IMR-90 (cell line): Measurements from ENCODE around the gene CCNYL1. TPM values are rescaled to one million over a fixed set of nuclear protein-coding genes. Genes with fewer than 3 reads are reported as not detected.
"Not testable (repeated sequence)": the region's sequence is repeated elsewhere in the genome, so short reads cannot be mapped to it uniquely, and the experiment has no call there.

ENCODE experiments used
- ATAC-seq: fragments of 200-7000 bp; cut with Tn5 transposase; 2 replicates; pipeline ENCODE4 v1.9.1; 2020; ENCODE audit warnings: low read depth, mild to moderate bottlenecking, moderate library complexity
- BruUV-seq: library from RNA; stranded (reverse); fragments of 400-500 nt; replicated peaks from 2 replicates; lab custom pipeline; 2021; lab: Mats Ljungman, UMichigan
- CTCF ChIA-PET: fragments of 300-600 bp; formaldehyde crosslinking; extraction: SDS; loops from one replicate; lab custom pipeline; 2021; ENCODE audit warnings: antibody characterized with exemption; lab: Yijun Ruan, JAX
- POLR2A ChIA-PET: fragments of 300-600 bp; sonication (Branson Sonifier 250); formaldehyde crosslinking; loops from one replicate; lab custom pipeline; 2022; ENCODE audit warnings: antibody characterized with exemption; ENCODE audit not compliant: unreplicated experiment; lab: Charles Lee
- DNase-seq: peaks from one replicate; pipeline ENCODE4 v3.0.0; 2013
- H2AFZ ChIP-seq: replicated peaks from 2 replicates; pipeline ENCODE3; 2013; ENCODE audit warnings: low read length, mild to moderate bottlenecking; ENCODE audit not compliant: poor library complexity
- H2AK5ac ChIP-seq: 2 replicates; pipeline ENCODE4 v1.6.1; 2013; ENCODE audit warnings: low read depth, low read length, inconsistent platforms
- H2AK9ac ChIP-seq: replicated peaks from 2 replicates; pipeline ENCODE3; 2013; ENCODE audit warnings: mild to moderate bottlenecking, low read depth, low read length, moderate library complexity; ENCODE audit not compliant: poor library complexity
- H2BK120ac ChIP-seq: 2 replicates; pipeline ENCODE4 v1.6.1; 2013; ENCODE audit warnings: low read depth, low read length, inconsistent platforms
- H2BK15ac ChIP-seq: 3 replicates; pipeline ENCODE4 v1.6.1; 2013; ENCODE audit warnings: low read depth, low read length, inconsistent platforms
- H2BK20ac ChIP-seq: 2 replicates; pipeline ENCODE4 v1.6.1; 2013; ENCODE audit warnings: low read depth, mild to moderate bottlenecking, inconsistent platforms, low read length, moderate library complexity
- H2BK5ac ChIP-seq: 2 replicates; pipeline ENCODE4 v1.6.1; 2013; ENCODE audit warnings: mild to moderate bottlenecking, low read depth, low read length, inconsistent platforms; ENCODE audit not compliant: poor library complexity, severe bottlenecking
- H3K14ac ChIP-seq: replicated peaks from 2 replicates; pipeline ENCODE4 v1.6.1; 2013; ENCODE audit warnings: low read depth, low read length, inconsistent platforms
- H3K18ac ChIP-seq: 2 replicates; pipeline ENCODE4 v1.6.1; 2013; ENCODE audit warnings: low read depth, low read length, control low read depth
- H3K23ac ChIP-seq: 2 replicates; pipeline ENCODE4 v1.6.1; 2013; ENCODE audit warnings: low read depth, low read length, inconsistent platforms
- H3K27ac ChIP-seq: 2 replicates; pipeline ENCODE4 v1.5.1; 2013; ENCODE audit warnings: mild to moderate bottlenecking, control low read depth, low read length; ENCODE audit not compliant: insufficient read depth
- H3K27me3 ChIP-seq: 2 replicates; pipeline ENCODE4 v1.6.1; 2013; ENCODE audit warnings: low read length; ENCODE audit not compliant: control insufficient read depth, insufficient read depth
- H3K36me3 ChIP-seq: 2 replicates; pipeline ENCODE4 v1.6.1; 2013; ENCODE audit warnings: low read length, mixed read lengths; ENCODE audit not compliant: control insufficient read depth, insufficient read depth
- H3K4ac ChIP-seq: 2 replicates; pipeline ENCODE4 v1.6.1; 2013; ENCODE audit warnings: low read depth, low read length, inconsistent platforms
- H3K4me1 ChIP-seq: 2 replicates; pipeline ENCODE4 v1.6.1; 2013; ENCODE audit warnings: low read length, mixed read lengths; ENCODE audit not compliant: control insufficient read depth, insufficient read depth
- H3K4me2 ChIP-seq: 2 replicates; pipeline ENCODE4 v1.6.1; 2013; ENCODE audit warnings: low read depth, mild to moderate bottlenecking, control low read depth, low read length, moderate library complexity
- H3K4me3 ChIP-seq: 2 replicates; pipeline ENCODE4 v1.5.1; 2013; ENCODE audit warnings: low read depth, mild to moderate bottlenecking, control low read depth, low read length, moderate library complexity; ENCODE audit not compliant: insufficient read depth
- H3K56ac ChIP-seq: 2 replicates; pipeline ENCODE4 v1.6.1; 2013; ENCODE audit warnings: low read length, inconsistent platforms; ENCODE audit not compliant: insufficient read depth; ENCODE audit errors: extremely low read depth
- H3K79me1 ChIP-seq, 2 experiments: 2 replicates each; pipeline ENCODE4 v1.6.1; 2013; ENCODE audit warnings: low read length in 2 of 2, inconsistent platforms in 1 of 2, low read depth in 1 of 2
- H3K9ac ChIP-seq: 2 replicates; pipeline ENCODE4 v1.6.1; 2013; ENCODE audit warnings: low read depth, low read length, control low read depth
- H3K9me1 ChIP-seq: 2 replicates; pipeline ENCODE4 v1.6.1; 2013; ENCODE audit warnings: low read length, inconsistent platforms; ENCODE audit not compliant: insufficient read depth
- H3K9me3 ChIP-seq: 2 replicates; pipeline ENCODE4 v1.6.1; 2013; ENCODE audit warnings: low read length; ENCODE audit not compliant: control insufficient read depth, insufficient read depth
- H4K20me1 ChIP-seq: 2 replicates; pipeline ENCODE4 v1.6.1; 2013; ENCODE audit warnings: low read length, inconsistent platforms; ENCODE audit not compliant: insufficient read depth
- H4K5ac ChIP-seq: 2 replicates; pipeline ENCODE4 v1.6.1; 2013; ENCODE audit warnings: mild to moderate bottlenecking, low read depth, low read length, control low read depth
- H4K8ac ChIP-seq, 2 experiments: 2 replicates each; pipeline ENCODE4 v1.6.1; 2013; ENCODE audit warnings: low read depth in 2 of 2, low read length in 2 of 2, control low read depth in 1 of 2, inconsistent platforms in 1 of 2
- H4K91ac ChIP-seq: 2 replicates; pipeline ENCODE4 v1.6.1; 2013; ENCODE audit warnings: low read depth, low read length, inconsistent platforms; ENCODE audit not compliant: insufficient read depth
- BHLHE40 ChIP-seq: fragments of 150-350 bp; IDR thresholded peaks from 2 replicates; pipeline ENCODE4 v1.6.1; 2016; ENCODE audit warnings: mild to moderate bottlenecking, low read depth, low read length
- CEBPB ChIP-seq: IDR thresholded peaks from 2 replicates; pipeline ENCODE4 v1.6.1; 2012; ENCODE audit warnings: low read depth, low read length, improper control_type of control experiment
- MAZ ChIP-seq: IDR thresholded peaks from 2 replicates; pipeline ENCODE4 v1.6.1; 2012; ENCODE audit warnings: low read depth, mild to moderate bottlenecking, low read length, improper control_type of control experiment, moderate library complexity, borderline replicate concordance
- NFE2L2 ChIP-seq: fragments of 150-350 bp; IDR thresholded peaks from 2 replicates; pipeline ENCODE4 v1.6.1; 2016; ENCODE audit warnings: low read depth, mild to moderate bottlenecking, low read length
- RCOR1 ChIP-seq: IDR thresholded peaks from 2 replicates; pipeline ENCODE4 v1.6.1; 2012; ENCODE audit warnings: mild to moderate bottlenecking, low read length, improper control_type of control experiment; ENCODE audit not compliant: insufficient replicate concordance
- WGBS, 2 experiments: methylation state at CpG; one replicate each; pipeline versions ENCODE4 v1.1.5 to v1.1.7; 2013; ENCODE audit warnings: missing lambda C conversion rate in 2 of 2; ENCODE audit not compliant: insufficient read length in 1 of 2; ENCODE audit errors: extremely low coverage in 2 of 2; 5-methylcytosine and 5-hydroxymethylcytosine counted together
- dilution Hi-C: fragments of 300-500 bp; cut with HindIII; formaldehyde crosslinking; loops from one replicate; pipeline ENCODE4 v1.14.3; 2018; ENCODE audit warnings: low sequenced_read_pairs; ENCODE audit not compliant: unreplicated experiment
- in situ Hi-C: fragments of 300-500 bp; cut with MboI; formaldehyde crosslinking; loops from 3 replicates; pipeline ENCODE4 v1.14.3; 2019; ENCODE audit warnings: low sequenced_read_pairs, inconsistent platforms, mixed read lengths
- intact Hi-C: fragments of 100-400 bp; cut with micrococcal nuclease; formaldehyde crosslinking; loops from 2 replicates; pipeline ENCODE4 v1.10.0; 2022
- polyA plus RNA-seq, 3 experiments: library from polyadenylated mRNA; depleted of rRNA; stranded (reverse); fragments of >200 nt; gene quantifications; 2 replicates each; pipeline ENCODE4 v1.2.3, GENCODE V29; 2012; ENCODE audit warnings: low replicate concordance in 1 of 3
- total RNA-seq: library from RNA; depleted of rRNA; stranded (reverse); fragments of >200 nt; gene quantifications from 2 replicates; pipeline ENCODE4 v1.2.3, GENCODE V29; 2012

The CCNYL1 gene
- total and polyA plus RNA-seq, 2 of the 4 experiments (the other 2 are of a cell fraction) = 5.4 to 7.3 TPM

- intact Hi-C loops = no loop called here
- H2BK5ac ChIP-seq = no peak overlapping the region
- H4K20me1 ChIP-seq = peaks cover 8% of the 10 kb centered on the region; the same call in 1 of the 2 replicates
- no peak overlapping the region for H3K4me2 ChIP-seq
- DNase-seq (no peak), ATAC-seq (no peak)
- H3K27me3 ChIP-seq = no peaks in the 10 kb centered on the region
- CTCF ChIA-PET = interaction anchor here (1.0 kb wide), 1 partner anchor 290 kb away, joined by 4 read pairs; no protein-coding TSS in a partner anchor
- dilution Hi-C loops = no loop called here
- H3K14ac ChIP-seq = no peak overlapping the region
- no peaks in the 10 kb centered on the region for H3K9me3 ChIP-seq
- H2AK9ac ChIP-seq = no peak overlapping the region
- no peak for TF ChIP-seq MAZ
- TF ChIP-seq NFE2L2 = no peak
- no peak for TF ChIP-seq CEBPB
- no peak for TF ChIP-seq BHLHE40
- no peak for TF ChIP-seq RCOR1
- H2AK5ac ChIP-seq = no peak overlapping the region
- no peak overlapping the region for H2BK15ac ChIP-seq
- no peak overlapping the region for H2BK120ac ChIP-seq
- no peak overlapping the region for H3K18ac ChIP-seq
- H3K4me1 ChIP-seq = peaks cover 12% of the 10 kb centered on the region
- H2BK20ac ChIP-seq = no peak overlapping the region
- H3K79me1 ChIP-seq = peaks cover 0 to 7% of the 10 kb centered on the region in 2 experiments; a peak in 2 of 4 replicates
- no peak overlapping the region for H4K91ac ChIP-seq
- no peak overlapping the region for H3K27ac ChIP-seq
- WGBS, 2 experiments = no CpG with 5 or more reads among the region's 2 CpGs
- H3K36me3 ChIP-seq = no peaks in the 10 kb centered on the region; the same call in none of the 2 replicates
- H3K9ac ChIP-seq = no peak overlapping the region
- H3K56ac ChIP-seq = no peak overlapping the region
- H3K4ac ChIP-seq = no peak overlapping the region
- peaks cover 8% of the 10 kb centered on the region for H3K9me1 ChIP-seq
- no TSS peak for BruUV-seq
- H3K4me3 ChIP-seq = no peak overlapping the region
- no peak overlapping the region for H4K8ac ChIP-seq
- H3K23ac ChIP-seq = no peak overlapping the region
- POLR2A ChIA-PET = no interaction called here
- in situ Hi-C loops = no loop called here
- no peak overlapping the region for H2AFZ ChIP-seq
- H4K5ac ChIP-seq = no peak overlapping the region
Observed at GRCh38 chr2:207750876-207751275, 39.4 kb downstream of the CCNYL1 start.

- H3K27me3 ChIP-seq, in situ Hi-C loops, H3K36me3 ChIP-seq, H2BK15ac ChIP-seq, H3K18ac ChIP-seq, H3K23ac ChIP-seq, H3K56ac ChIP-seq, H2AFZ ChIP-seq, BruUV-seq, H3K79me1 ChIP-seq, H3K9me3 ChIP-seq, POLR2A ChIA-PET, H3K27ac ChIP-seq, H3K14ac ChIP-seq, H2BK5ac ChIP-seq, H3K4me3 ChIP-seq, H4K8ac ChIP-seq, H4K91ac ChIP-seq, H3K9me1 ChIP-seq, H3K4ac ChIP-seq, H3K9ac ChIP-seq, H4K20me1 ChIP-seq, H2BK120ac ChIP-seq, intact Hi-C loops, H3K4me2 ChIP-seq, H4K5ac ChIP-seq, DNase-seq, ATAC-seq, H2AK5ac ChIP-seq, H2AK9ac ChIP-seq, dilution Hi-C loops, H3K4me1 ChIP-seq, H2BK20ac ChIP-seq: not testable (repeated sequence)
- CTCF ChIA-PET = interaction anchor here (0.5 kb wide), 1 partner anchor 84 kb away, joined by 4 read pairs; no protein-coding TSS in a partner anchor
- no CpG with 5 or more reads among the region's 2 CpGs for WGBS, 2 experiments
Observed at GRCh38 chr2:207753688-207754087, 42.2 kb downstream of the CCNYL1 start.
